Measurements from ENCODE around the gene SLC12A7.

DNA sequence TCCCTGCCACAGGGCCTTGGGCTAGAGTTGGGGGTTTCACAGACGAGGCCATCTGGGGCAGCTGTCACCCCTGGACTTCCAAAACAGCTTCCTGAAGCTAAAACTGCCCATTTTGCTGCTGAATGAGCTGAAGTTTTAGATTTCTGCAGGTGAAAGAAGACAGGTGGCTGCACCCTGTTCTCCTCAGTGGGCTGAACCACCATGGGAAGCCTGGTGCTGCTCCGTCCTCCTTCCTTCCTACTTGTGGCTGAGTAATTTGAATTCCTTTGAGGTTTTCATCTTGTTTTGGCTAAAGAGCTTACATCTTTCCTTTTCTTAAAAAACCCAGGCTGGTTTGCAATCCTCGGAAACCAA, 97.9 kb downstream of the SLC12A7 start:
- no peak for TF ChIP-seq POLR2A (IDR thresholded peaks at IDR 0.05)
- TF ChIP-seq, protein P1, sequence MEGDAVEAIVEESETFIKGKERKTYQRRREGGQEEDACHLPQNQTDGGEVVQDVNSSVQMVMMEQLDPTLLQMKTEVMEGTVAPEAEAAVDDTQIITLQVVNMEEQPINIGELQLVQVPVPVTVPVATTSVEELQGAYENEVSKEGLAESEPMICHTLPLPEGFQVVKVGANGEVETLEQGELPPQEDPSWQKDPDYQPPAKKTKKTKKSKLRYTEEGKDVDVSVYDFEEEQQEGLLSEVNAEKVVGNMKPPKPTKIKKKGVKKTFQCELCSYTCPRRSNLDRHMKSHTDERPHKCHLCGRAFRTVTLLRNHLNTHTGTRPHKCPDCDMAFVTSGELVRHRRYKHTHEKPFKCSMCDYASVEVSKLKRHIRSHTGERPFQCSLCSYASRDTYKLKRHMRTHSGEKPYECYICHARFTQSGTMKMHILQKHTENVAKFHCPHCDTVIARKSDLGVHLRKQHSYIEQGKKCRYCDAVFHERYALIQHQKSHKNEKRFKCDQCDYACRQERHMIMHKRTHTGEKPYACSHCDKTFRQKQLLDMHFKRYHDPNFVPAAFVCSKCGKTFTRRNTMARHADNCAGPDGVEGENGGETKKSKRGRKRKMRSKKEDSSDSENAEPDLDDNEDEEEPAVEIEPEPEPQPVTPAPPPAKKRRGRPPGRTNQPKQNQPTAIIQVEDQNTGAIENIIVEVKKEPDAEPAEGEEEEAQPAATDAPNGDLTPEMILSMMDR (IDR thresholded peaks at IDR 0.05): no peak
- TF ChIP-seq EP300 (IDR thresholded peaks at IDR 0.05): no peak
